ENCODE measurements around the gene PAIP2. TPM values are rescaled to one million over a fixed set of nuclear protein-coding genes. Genes with fewer than 3 reads are reported as not detected.
A peak's percentile ranks its signal among the peaks of the same experiment; 100 is the strongest.

The PAIP2 gene
- total and polyA plus RNA-seq, 10 donors, result 73.2 to 119 (median 92.6) TPM

DNA sequence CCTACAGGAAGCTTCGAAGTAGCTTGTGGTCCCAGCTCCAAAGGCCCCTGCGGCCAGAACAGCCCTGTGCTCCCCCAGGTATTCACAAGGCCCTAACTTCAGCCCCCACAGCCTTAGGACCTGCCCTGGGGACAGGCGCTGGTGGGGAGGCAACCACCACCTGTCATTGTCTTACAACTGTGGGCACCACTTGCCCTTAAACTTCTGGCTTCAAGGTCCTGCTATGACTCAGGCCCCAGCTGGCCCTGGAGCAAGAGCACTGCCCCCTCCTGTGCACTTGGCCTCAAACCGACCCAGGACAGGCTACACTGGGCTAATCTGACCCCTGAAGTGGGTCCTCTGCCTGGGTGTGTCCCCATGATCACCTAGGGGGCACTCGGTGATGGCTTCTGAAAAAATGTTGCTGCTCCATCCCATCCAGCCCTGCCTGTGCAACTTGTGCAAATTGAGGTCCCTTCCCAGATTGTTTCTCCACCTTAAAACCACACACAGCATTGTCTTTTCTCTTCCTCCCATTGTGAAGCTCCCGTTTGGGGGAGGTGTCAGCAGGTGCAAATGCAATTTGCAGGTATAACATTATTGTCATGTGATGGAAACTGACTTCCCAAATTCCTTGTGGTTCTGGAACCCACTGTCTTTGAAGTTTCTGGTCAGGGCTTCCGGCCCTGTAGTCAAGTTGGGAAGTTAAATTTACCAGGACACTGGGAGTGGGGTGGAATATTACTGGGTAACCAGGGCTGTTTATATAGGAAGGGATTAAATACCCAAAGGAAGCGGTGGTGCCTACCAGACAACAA is 54.4 kb downstream of the PAIP2 start:
- no peak for DNase-seq
- H3K4me1 ChIP-seq, result peaks cover 9 to 59% (median 42%) of the 10 kb centered on the region in 6 donors
- H3K9me3 ChIP-seq, result no peaks in the 10 kb centered on the region
- H3K4me3 ChIP-seq, result no peak overlapping the region
- H3K27me3 ChIP-seq (replicated peaks in 1 of 7), result peaks cover 0 to 36% (median 15%) of the 10 kb centered on the region in 7 donors
- no peak overlapping the region for H3K27ac ChIP-seq
- TF ChIP-seq POLR2AphosphoS5 (IDR thresholded peaks at IDR 0.05), result no peak
- TF ChIP-seq POLR2A (IDR thresholded peaks at IDR 0.05), result no peak
- no peak for TF ChIP-seq CTCF (IDR thresholded peaks at IDR 0.05 in 8 of 11, conservative IDR thresholded peaks at IDR 0.05 in 3 of 11)
- intact Hi-C loops (cut with DNase I; ENCODE audit: low total_unique reads), result no loop called here
- peaks cover 0 to 10% (median 0%) of the 10 kb centered on the region in 6 donors for H3K36me3 ChIP-seq
- 67 to 91% (median 78%) methylated on average over 5 to 8 of the region's 8 CpGs for WGBS, 5 donors

- 90 to 96% (median 94%) methylated on average over 8 of the region's 8 CpGs for WGBS, 5 donors
- Histone ChIP-seq H3K27me3 (replicated peaks in 1 of 7) (peaks cover 0 to 35% (median 15%) of the 10 kb centered on the region in 7 donors), H3K4me1 (peaks cover 9 to 53% (median 35%) of the 10 kb centered on the region in 6 donors), H3K4me3 (no peak overlapping the region), H3K36me3 (peaks cover 0 to 16% (median 0%) of the 10 kb centered on the region in 6 donors), H3K27ac (no peak overlapping the region), H3K9me3 (no peaks in the 10 kb centered on the region)
- TF ChIP-seq CTCF (IDR thresholded peaks at IDR 0.05 in 8 of 11, conservative IDR thresholded peaks at IDR 0.05 in 3 of 11) (no peak), POLR2A (IDR thresholded peaks at IDR 0.05) (no peak), POLR2AphosphoS5 (IDR thresholded peaks at IDR 0.05) (no peak)
- peak; percentile 66 for DNase-seq
- intact Hi-C loops (cut with DNase I; ENCODE audit: low total_unique reads), result no loop called here
Observed at GRCh38 chr5:139396691-139397090, 55.0 kb downstream of the PAIP2 start.

- no peak overlapping the region for H3K4me3 ChIP-seq
- intact Hi-C loops (cut with DNase I; ENCODE audit: low total_unique reads), result no loop called here
- H3K27me3 ChIP-seq (replicated peaks in 1 of 7), result peaks cover 0 to 23% (median 15%) of the 10 kb centered on the region in 7 donors
- no peak for TF ChIP-seq POLR2A (IDR thresholded peaks at IDR 0.05)
- peaks cover 3 to 48% (median 26%) of the 10 kb centered on the region in 6 donors for H3K4me1 ChIP-seq
- no peak overlapping the region for H3K27ac ChIP-seq
- 55 to 84% (median 74%) methylated on average over 6 of the region's 6 CpGs for WGBS, 5 donors
- peaks cover 0 to 16% (median 0%) of the 10 kb centered on the region in 6 donors for H3K36me3 ChIP-seq
- no peaks in the 10 kb centered on the region for H3K9me3 ChIP-seq
- DNase-seq, result peak; percentile 41
Observed at GRCh38 chr5:139397921-139398320, 56.3 kb downstream of the PAIP2 start.

- no peak for DNase-seq
- H3K27me3 ChIP-seq (replicated peaks in 1 of 7), result peaks cover 0 to 6% (median 1%) of the 10 kb centered on the region in 7 donors
- TF ChIP-seq POLR2AphosphoS5 (IDR thresholded peaks at IDR 0.05) (no peak), POLR2A (IDR thresholded peaks at IDR 0.05) (no peak), CTCF (IDR thresholded peaks at IDR 0.05 in 8 of 11, conservative IDR thresholded peaks at IDR 0.05 in 3 of 11) (no peak)
- 73 to 81% (median 77%) methylated on average over 6 of the region's 6 CpGs for WGBS, 5 donors
- H3K4me3 ChIP-seq, result no peak overlapping the region
- peaks cover 12 to 44% (median 23%) of the 10 kb centered on the region in 6 donors for H3K4me1 ChIP-seq
- H3K9me3 ChIP-seq, result no peaks in the 10 kb centered on the region
- intact Hi-C loops (cut with DNase I; ENCODE audit: low total_unique reads), result no loop called here
- H3K27ac ChIP-seq, result no peak overlapping the region
- H3K36me3 ChIP-seq, result peaks cover 0 to 16% (median 0%) of the 10 kb centered on the region in 6 donors
Observed at GRCh38 chr5:139399501-139400121, 58.0 kb downstream of the PAIP2 start.
